HUDEP-2 (cell line): ENCODE results near the gene CHMP6.

Experiments used
- DNase-seq, 76 experiments: peaks; one replicate each; lab custom pipeline; 2025; ENCODE audit not compliant: unreplicated experiment in 76 of 76; lab: John Stamatoyannopoulos, UW

CHMP6 gene

DNA sequence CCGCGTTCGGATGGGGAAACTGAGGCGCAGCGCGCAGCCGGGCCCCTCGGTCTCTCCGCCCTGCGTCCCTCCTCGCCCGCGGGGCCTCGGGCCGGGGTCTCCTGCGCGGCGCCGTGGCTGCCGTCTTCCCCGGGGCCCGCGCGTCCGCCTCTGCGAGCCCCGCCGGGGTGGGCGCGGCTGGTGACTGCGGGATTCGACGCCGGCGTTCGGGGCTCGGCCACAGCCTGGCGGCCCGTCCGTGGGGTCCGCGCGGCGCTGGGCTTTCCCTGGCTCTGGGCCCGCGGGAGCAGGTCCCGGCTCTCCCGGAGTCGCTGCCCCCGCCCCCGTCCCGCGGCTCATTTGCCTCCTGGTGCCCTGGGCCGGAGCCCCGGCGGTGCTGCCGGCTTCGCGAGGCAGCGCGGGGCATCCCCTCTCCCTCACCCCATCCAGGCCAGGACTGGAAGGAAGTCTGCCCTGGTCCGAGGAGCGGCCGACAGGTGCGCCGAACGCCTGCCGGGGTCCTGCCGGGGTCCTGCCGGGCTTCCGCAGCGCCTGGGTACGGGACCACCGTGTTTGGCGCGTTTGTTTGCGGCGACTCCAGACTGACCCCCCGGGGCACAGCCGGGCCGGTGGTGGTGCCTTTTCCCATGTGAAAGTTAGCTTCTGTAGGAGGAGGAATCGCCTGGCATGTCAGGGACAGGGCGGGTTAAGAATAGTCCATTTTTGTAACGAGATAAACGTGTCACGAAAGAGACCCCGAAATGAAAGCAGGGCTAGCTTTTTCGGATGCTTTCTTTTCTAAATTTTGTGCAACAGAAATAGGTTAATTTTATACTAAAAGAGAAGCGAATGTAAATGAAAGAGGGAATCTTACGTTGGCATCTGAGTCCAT, 671 bp downstream of the CHMP6 start:
- DNase-seq: no peak

DNA sequence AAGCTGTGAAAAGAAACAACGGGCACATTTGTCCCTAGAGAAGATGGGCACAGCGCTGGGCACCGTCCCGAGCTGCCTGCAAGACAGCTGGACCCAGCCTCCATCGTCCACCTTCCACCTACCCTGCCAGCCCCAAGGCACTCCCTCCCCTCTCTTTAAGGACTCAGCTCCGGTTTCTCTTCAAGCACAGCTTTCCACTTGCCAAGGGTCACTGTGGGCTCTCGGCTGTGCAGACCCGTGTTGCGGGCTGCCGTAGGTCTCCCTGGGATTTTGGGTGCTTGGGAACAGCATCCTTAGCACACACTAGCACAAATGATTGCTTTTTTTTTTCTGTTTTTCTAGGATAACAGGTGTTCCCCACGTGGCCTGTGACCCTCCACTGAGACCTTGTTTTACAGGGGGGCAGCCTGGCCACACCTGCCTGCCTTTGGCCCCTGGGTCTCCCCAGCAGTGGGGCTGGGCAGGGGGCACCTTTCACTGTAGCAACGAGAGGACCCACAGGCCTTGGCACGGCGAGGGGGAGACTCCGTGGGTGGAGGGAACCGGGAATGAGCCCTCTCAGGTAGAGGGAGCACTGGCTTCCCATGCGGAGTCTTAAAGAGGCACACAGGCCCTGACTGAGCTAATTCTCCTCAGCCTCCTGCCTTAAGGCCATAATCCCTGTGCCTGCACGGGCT, 1.4 kb downstream of the CHMP6 start:
- no peak for DNase-seq

DNA sequence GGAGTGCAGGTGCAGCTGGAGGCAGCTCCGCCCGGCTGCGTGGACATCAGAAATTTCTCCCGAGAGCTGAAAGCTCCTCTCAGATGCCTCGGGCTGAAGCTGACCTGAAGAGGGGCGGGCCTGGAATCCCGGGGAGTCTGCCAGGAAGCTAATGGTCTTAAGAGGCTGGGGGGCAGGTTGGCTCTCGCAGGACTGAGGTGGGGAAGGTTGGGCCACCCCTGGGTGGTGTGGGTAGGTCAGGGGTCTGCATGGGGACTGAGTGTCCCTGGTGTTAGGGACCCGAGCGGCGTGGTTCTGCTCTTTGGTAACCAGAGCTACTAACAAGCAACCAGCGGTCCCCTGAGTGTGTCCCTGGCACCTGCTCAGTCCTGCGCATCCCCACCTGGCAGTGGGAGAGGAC, 3.5 kb downstream of the CHMP6 start:
- DNase-seq: no peak

DNA sequence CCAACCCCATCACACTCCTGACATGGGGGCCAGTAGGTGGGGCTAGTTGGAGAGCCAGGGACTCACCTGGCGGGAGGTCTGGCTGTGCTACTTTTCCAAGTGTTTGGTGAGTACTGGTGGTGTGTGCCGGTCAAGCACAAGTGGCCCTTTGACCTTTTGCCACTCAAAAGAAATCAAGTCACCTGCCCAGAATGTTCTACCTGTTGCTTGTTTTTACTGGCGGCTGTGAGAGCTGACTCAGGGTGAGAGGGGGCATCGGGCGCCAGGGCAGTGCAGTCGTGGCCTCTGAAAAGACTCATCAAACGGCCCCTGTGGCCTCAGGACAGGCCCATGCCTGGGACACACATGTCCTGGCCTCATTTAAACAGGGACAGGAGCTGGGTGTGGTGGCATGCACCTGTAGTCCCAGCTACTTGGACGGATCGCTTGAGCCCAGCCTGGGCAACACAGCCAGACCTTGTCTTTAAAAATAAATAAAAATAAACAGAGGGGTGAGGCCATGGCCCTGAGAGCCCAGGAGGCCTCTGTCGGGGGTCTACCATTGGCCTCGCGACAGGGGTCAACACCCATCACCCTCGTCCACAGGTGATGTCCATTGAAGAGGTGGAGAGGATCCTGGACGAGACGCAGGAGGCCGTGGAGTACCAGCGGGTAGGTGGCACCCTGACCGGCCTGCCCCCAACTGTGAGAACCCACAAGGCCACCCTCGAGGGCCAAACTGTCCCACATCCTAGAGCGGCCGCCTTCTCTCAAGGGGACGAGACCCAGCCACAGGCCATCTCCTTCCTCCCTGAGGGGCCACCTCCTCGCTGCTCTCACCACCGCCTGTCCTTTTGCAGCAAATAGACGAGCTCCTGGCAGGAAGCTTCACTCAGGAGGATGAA, 5.0 kb downstream of the CHMP6 start:
- no peak for DNase-seq

DNA sequence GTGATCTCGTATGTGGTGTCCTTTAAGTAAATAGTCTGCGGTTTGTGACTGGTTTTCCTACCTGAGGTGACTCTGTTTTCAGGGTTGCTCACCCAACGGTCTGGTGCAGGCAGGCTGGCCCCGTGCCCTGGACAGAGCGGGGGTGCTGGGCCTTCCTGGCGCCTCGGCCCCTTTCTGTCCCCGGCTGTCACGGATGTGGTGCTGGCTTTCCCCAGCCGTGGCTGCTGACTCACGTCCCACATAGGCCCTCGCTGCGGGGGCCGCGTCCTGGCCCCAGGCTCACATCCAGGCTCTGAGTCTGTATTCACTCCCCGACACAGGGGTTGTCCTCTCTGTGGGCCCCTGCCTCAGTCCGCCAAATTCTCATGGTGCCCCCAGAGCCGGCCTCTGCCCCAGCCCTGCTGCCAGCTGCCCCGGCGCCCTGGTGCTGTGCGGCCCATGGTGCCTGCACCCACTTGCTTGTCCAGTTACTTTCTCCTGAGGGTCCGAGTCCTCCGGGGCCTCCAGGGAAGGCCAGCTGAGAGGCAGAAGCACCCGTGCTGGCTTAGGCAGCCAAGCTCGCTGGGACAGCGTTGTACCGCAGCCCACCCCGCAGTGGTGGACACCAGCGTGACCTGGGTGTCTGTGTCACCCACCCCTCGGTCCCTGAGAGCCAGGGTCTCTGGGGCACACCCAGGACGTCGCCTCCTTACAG, 5.9 kb downstream of the CHMP6 start:
- no peak for DNase-seq

DNA sequence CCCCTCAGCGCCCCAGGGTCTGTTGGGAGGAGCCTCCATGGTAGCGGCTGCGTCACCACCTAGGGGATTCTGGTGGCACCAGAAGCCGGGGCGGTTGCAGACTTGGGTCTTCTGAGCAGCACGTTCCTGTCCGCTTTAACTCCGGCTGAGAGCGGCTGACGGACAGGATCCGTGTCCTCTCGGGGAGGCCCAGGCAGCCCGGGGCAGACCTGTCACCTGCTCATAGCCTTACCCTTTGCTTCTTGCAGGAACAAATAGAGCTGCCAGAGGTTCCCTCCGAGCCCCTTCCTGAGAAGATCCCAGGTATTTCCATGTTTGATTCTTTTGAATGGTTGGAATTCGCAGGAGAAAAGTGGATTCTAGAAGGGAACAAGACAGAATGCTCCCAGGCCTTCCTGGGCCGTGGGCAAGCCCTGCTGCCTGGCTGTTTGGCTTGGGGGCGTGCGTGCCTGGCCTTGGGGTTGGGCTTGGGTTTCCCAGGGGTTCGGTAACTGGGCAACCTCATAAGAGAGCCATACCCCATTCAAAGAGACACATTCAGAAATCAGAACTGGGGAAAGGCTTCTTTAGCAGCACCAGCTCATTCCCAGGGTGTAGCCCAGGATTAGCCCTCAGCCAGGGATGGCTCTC, 6.6 kb downstream of the CHMP6 start:
- DNase-seq: no peak

DNA sequence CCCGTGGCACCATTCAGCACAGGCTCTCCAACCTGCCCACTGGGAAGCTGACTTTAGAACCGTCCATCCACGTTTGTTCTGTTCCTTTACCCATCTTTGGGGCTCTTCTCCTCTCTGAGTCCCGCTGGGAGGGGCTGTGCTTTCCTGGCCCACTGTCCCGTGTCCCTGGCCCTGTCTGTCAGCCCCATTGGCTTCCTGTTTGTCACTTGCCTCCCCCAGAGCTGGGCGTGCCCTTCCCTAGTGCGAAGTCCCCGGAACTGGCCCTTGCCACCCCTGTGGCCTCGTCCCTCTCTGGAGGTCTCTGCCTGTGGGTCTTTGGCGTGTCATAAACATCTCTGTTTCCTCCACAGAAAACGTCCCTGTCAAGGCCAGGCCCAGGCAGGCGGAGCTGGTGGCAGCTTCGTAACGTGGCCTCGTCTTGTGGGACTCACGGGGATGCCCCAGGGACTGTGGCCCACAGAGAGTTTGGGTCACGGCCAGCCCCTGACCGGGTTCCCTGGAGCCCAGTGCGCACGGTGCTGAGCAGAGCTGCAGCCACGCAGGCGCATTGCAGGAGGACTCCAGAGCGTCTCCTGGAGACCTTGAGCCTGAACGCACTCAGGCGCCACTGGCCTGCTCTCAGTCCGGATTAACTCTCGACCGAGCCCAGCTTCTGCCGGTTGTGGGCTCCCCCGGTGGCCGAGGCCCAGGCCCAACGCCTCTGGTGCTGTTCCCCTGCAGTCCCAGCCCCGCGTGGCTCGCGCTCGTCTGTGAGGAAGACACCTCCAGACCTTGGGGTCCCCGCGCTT, 7.3 kb downstream of the CHMP6 start:
- no peak for DNase-seq

DNA sequence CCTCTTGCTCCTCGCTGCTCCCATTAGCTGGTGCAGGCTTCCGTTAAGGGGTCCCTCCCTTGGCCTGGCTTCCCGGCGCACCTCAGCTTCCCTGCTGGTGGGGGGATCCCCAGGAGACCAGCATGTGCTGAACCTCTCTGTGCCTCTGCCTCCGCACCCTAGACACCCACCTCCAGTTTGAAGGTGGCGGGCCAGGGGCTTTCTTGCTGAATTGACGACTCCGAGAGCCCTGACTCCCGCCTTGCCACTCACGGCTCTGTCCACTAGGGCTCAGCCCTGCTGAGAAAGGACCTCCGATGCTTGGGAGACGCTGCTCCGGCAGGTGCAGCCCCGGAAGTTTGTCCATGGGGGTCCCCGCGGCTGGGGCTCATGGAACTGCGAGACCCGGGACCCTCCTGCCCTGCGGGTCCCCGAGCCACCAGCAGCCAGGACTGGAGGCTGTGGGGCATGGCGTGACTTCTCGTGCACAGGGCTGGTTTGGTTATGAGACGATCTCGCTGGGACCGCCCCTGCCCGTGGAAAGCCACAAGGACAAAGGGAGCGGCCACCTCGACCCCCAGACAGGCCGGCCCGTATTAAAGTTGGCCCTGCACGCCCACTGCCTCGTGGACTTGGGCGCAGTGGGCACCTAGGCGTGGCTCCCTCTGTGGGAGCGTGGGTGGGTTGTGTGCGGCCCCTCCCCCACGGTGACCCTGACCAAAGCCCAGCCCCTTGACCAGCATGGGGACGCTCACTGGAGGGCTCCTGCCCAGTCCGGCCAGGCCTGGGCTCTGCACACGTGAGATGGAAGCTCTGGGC, 8.1 kb downstream of the CHMP6 start:
- DNase-seq: no peak

DNA sequence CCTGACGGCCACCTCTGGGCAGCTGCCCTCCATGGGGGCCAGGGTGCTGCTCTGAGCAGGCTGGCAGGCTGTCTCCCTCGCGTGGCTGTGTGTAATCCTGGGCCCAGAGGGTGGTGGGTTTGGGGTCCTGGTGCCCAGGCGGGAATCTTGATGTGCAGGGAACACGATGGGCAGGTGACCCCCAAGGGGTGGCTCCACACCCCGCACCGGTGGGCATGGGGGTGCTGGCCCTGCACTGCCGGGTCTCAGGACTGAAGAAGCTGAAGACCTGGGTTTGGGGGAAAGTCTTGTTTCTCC, 8.6 kb downstream of the CHMP6 start:
- no peak for DNase-seq

DNA sequence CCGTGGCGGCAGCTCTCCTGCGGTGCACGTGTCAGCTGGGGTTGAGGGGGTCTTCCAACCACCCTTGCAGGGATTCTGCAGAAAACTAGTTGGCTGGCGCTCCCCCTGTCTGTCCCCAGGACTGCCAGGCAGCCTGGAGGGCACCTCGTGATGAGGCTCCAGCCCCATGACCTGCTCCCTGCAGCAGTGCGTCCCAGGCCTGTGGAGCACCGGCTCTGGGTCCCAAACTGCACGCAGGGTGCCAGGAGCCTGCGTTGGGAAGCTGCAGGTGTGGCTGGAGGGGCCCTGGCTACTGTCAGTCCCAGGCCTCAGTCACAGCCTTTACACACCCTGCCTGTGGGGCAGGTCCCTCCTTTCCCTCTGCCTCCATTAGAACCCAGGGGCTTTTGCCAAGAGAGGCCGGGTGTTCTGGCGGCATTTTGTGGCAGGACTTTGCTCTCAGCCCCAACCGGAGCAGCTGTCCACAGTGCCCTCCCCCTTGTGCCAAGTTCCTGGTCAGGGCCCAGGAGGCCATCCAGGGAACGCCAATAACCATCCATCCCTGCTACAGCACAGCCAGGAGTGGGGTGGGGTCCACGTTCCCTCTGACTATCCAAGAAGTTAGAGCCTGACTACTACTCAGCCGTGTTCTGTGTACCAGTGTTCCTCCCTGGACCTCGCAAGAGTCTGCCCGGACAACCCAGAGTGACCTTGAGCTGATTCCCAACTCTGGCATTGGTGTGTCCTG, 9.2 kb downstream of the CHMP6 start:
- no peak for DNase-seq

DNA sequence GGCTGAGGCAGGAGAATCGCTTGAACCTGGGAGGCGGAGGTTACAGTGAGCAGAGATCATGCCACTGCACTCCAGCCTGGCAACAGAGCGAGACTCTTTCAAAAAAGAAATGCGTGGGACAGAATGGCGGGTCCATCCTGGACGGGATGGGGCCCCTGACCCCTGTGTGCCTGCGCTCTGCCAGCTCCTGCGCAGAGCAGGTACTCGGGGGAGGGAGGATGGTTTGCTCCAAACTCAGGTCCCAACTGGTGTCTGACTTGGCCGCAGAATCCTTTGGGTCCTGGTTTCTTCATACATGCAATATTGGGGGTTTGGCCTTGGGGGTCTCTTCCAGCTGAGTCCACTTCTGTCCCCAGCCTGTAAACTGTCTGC, 10.4 kb downstream of the CHMP6 start:
- DNase-seq: no peak

DNA sequence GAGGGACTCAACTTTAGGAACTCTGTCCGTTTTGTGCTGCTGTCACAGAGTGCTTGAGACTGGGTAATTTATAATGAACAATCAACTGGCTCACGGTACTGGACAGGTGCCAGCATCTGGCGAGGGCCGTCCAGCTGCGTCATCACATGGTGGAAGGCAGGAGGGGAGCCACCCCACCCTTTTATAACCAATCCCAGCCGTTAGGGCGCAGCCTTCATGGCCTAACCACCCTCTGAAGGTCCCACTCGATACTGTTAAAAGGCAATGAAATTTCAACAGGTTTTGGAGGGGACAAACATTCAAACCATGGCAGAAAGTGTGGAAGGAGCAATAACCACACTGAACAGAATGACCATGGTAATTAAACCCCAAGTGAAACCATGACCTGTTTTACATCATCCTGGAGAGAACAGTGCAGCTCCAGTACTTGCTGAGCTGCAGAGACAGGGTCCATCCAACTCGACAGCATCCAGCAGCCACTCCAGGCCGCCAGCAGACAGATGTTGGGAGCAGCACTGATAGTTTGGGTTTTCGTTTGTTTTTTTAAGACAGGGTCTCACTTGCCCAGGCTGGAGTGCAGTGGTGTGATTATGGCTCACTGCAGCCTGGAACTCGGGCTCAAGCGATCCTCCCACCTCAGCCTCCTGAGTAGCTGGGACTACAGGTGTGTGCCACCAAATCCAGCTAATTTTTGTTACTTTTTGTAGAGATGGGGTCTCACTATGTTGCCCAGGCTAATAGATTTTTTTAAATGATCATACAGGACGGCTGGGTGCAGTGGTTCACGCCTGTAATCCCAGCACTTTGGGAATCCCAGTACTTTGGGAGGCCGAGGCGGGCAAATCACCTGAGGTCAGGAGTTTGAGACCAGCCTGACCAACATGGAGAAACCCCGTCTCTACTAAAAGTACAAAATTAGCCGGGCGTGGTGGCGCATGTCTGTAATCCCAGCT, 11.0 kb downstream of the CHMP6 start:
- peak in 73 of 76 experiments; percentile 28 to 86 (median 69) for DNase-seq

DNA sequence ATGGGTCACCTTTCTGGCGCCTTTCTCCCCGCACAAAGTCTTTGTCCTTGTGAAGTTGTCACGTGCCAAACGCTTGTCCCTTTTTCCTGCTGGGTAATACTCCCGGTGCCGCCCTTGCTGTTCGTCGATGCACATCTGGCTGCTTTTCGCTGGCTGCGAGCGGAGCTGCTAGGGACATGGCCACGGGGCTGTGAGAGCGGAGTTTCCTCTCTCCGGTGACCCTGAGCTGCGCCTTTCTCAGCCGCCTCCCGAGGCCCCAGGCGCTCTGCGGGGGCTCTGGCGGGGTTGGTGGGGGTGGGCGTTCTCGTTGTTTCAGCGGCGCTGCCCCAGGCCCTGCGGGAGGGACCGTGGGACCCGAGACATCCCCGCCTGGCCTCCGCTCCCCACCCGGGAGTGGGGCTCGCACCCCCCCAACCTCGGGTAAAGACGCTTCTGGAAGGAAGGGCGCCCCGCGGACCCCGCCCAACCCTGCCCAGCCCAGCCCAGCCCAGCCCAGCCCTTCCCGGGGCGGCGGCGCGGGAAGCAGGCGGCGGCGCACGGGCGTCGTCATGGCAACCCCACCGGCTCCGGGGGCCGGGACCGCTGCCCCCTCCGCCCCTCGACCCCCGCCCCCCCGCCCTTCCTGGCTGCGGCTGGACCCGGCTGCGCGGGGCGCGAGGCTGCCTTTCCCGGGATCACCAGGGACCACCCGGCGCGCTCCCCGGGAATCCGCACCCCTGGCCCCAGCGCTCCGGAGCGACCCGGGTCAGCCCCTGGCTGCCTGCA, 12.3 kb downstream of the CHMP6 start:
- DNase-seq: peak in 1 of 76 experiments; percentile 21

DNA sequence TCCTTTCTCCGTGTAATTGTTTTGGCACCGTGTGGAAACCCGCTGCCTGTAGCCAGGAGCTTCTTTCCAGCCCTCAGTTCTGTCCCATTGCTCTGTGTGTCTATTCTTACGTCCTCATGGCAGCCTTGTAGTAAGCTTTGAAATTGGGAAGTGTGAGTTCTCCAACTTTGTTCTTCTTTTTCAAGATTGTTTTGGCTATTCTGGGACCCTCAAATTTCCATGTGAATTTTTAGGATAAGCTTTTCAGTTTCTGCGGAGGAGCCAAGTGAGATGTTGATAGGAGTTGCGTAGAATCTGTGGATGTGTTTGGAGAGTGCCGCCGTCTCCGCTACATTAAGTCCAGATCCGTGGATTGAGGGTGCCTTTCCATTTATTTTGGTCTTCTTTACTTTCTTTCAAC, 15.2 kb downstream of the CHMP6 start:
- DNase-seq: no peak

DNA sequence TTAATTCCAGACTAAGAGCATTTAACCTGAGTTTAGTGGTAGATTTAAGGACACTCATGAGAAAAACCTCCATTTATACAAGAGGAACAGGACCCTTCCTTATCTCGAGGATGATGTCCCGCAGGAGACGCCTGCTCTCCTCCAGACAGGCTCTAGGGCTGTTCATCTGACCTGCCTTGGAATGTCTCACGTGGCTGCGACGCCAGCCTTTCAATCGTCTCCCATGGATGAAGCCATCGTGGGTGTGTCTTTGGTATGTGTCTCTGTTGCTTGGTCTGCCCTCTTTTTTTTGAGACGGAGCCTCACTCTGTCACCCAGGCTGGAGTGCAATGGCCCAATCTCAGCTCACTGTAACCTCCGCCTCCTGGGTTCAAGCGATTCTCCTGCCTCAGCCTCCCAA, 16.5 kb downstream of the CHMP6 start:
- no peak for DNase-seq

DNA sequence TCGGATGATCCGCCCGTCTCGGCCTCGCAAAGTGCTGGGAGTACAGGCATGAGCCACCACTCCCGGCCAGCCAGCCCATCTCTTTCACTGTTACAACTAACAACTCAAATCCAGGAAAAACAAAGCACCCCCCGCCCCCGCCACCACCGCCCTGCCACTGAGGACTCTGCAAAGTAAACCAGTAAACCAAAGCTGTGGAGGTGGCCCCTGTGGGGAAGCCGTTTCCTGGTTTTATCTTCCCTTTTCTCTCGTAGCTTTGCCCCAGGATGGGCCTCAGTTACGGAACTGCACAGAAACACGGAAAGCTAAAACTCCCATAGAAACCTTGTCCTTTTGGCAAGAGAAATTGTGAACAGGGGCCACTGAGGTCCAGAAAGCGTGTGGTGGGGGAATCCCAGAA, 17.5 kb downstream of the CHMP6 start:
- DNase-seq: no peak
